Tibial artery (tissue), 4 donors: ENCODE measurements around the gene ABCF1.

Source experiments
- DNase-seq, 2 donors: peaks; one replicate each; pipeline ENCODE4 v3.0.0-alpha.2; 2019
- H3K27ac ChIP-seq, 2 donors: fragments of 200-600 bp; sonication (generic) in 1 of 2; 1 replicate in 1 of 2; 2 replicates in 1 of 2; pipeline ENCODE4 v1.5.1; 2018 to 2019; ENCODE audit warnings: mild to moderate bottlenecking in 1 of 2
- H3K27me3 ChIP-seq, 2 donors: fragments of 200-600 bp; sonication (generic) in 1 of 2; one replicate each; pipeline versions ENCODE4 v1.5.1 to v1.6.0; 2016 to 2019
- H3K36me3 ChIP-seq, 3 donors: fragments of 200-600 bp; sonication (generic) in 2 of 3; one replicate each; pipeline ENCODE4 v1.5.1; 2016 to 2019; ENCODE audit warnings: mild to moderate bottlenecking in 2 of 3
- H3K4me1 ChIP-seq, 4 donors: fragments of 200-600 bp; sonication (generic) in 2 of 4; 1 replicate in 3 of 4; 2 replicates in 1 of 4; pipeline ENCODE4 v1.5.1; 2016 to 2019
- H3K4me3 ChIP-seq, 2 donors: fragments of 200-600 bp; sonication (generic) in 1 of 2; 1 replicate in 1 of 2; 2 replicates in 1 of 2; pipeline ENCODE4 v1.5.1; 2018 to 2019; ENCODE audit warnings: mild to moderate bottlenecking in 2 of 2
- H3K9me3 ChIP-seq, 3 donors: fragments of 200-600 bp; sonication (generic) in 1 of 3; one replicate each; pipeline ENCODE4 v1.5.1; 2016 to 2019
- intact Hi-C: fragments of 100-400 bp; cut with DNase I; formaldehyde crosslinking; loops from one replicate; pipeline ENCODE4 v1.15.0; 2023; ENCODE audit warnings: low total_unique reads
- TF ChIP-seq, protein P1 (sequence below), 2 experiments: fragments of 200-600 bp in 1 of 2; fragments of 450-650 bp in 1 of 2; IDR thresholded peaks; one replicate each; pipeline ENCODE4 v1.5.1; 2017 to 2019; ENCODE audit warnings: antibody characterized with exemption in 2 of 2, mild to moderate bottlenecking in 1 of 2, moderate library complexity in 1 of 2

Gene ABCF1

GRCh38 chr6:30612687-30613248, 41.5 kb downstream of the ABCF1 start:
- H3K4me1 ChIP-seq = peaks cover 0 to 58% (median 34%) of the 10 kb centered on the region in 4 donors
- no peaks in the 10 kb centered on the region for H3K27me3 ChIP-seq
- TF ChIP-seq, protein P1, sequence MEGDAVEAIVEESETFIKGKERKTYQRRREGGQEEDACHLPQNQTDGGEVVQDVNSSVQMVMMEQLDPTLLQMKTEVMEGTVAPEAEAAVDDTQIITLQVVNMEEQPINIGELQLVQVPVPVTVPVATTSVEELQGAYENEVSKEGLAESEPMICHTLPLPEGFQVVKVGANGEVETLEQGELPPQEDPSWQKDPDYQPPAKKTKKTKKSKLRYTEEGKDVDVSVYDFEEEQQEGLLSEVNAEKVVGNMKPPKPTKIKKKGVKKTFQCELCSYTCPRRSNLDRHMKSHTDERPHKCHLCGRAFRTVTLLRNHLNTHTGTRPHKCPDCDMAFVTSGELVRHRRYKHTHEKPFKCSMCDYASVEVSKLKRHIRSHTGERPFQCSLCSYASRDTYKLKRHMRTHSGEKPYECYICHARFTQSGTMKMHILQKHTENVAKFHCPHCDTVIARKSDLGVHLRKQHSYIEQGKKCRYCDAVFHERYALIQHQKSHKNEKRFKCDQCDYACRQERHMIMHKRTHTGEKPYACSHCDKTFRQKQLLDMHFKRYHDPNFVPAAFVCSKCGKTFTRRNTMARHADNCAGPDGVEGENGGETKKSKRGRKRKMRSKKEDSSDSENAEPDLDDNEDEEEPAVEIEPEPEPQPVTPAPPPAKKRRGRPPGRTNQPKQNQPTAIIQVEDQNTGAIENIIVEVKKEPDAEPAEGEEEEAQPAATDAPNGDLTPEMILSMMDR (IDR thresholded peaks at IDR 0.05) = no peak
- H3K4me3 ChIP-seq = no peak overlapping the region
- intact Hi-C loops = no loop called here
- peak overlapping the region; percentile 96 to 98 for H3K27ac ChIP-seq
- no peaks in the 10 kb centered on the region for H3K9me3 ChIP-seq
- H3K36me3 ChIP-seq = peaks cover 30 to 32% (median 30%) of the 10 kb centered on the region in 3 donors
- DNase-seq = no peak

- TF ChIP-seq, protein P1 (IDR thresholded peaks at IDR 0.05) = no peak
- intact Hi-C loops = no loop called here
- Histone ChIP-seq H3K27me3 (no peaks in the 10 kb centered on the region), H3K4me1 (peaks cover 0 to 62% (median 38%) of the 10 kb centered on the region in 4 donors), H3K27ac (peak overlapping the region; percentile 96 to 98), H3K4me3 (peak overlapping the region; percentile 87 to 90), H3K9me3 (no peaks in the 10 kb centered on the region), H3K36me3 (peaks cover 23 to 25% (median 24%) of the 10 kb centered on the region in 3 donors)
- DNase-seq = peak in 1 of 2 donors; percentile 5
Measured at GRCh38 chr6:30613251-30614043, 42.2 kb downstream of the ABCF1 start.

DNA sequence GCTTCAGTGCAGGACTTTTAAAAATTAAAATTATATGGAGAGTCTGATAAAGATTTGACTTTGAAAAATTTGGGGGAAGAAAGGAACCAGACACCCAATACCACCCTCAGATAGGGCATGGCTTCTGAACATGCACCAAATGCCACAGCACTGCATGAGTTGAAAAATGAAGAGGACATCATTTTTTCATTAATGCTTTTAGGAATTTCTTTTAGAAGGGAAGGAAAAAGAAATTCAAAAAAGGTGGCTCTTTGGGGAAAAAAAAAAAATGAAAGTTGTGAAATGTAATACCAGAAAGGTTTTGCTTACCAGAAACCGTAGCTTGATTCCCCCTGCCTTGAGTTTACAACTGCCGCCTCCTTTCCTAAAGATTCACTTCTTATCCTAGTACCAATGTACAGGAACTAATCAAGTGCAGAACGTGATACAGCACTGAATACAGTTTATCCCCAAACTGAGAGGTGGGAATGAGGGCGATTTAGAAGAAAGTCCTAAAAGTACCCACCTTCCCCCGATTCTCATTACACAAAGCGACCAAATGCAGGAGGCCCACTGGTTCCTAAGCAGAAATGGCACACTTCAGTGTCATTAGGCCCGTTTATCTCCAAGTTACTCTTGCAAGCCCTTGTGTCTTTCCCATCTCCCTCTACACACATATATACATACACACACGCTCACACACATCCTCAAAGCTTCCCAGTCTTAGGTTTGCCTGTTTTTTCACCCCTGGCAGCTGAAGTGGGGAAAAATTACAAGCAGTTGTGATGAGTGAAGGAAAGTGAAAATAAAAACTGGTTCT, 43.0 kb downstream of the ABCF1 start:
- Histone ChIP-seq H3K27ac (peak overlapping the region; percentile 96 to 98), H3K4me3 (peak overlapping the region; percentile 87 to 90), H3K36me3 (peaks cover 15 to 17% (median 16%) of the 10 kb centered on the region in 3 donors), H3K4me1 (peaks cover 0 to 65% (median 43%) of the 10 kb centered on the region in 4 donors), H3K9me3 (no peaks in the 10 kb centered on the region), H3K27me3 (no peaks in the 10 kb centered on the region)
- no peak for DNase-seq
- TF ChIP-seq, protein P1 (IDR thresholded peaks at IDR 0.05) = no peak
- intact Hi-C loops = no loop called here

DNA sequence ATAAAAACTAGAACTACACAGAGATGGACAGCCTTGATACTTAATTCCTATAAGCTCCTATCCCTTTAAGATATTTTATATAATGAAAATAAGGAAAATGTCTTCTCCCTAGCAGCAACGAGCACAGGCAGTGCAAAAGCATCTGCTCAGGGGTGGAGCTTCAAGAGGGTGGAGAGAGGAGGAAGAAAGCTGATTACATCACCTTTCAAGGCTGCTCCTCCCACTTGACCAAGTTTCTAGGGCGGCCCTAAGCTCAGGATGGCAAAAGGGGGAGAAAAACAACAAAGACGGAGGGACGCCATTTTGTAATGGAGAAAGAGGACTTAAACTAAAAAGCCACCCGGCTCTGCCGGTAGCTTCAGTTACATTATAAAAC, 43.6 kb downstream of the ABCF1 start:
- TF ChIP-seq, protein P1 (IDR thresholded peaks at IDR 0.05) = no peak
- Histone ChIP-seq H3K36me3 (peaks cover 17 to 19% (median 17%) of the 10 kb centered on the region in 3 donors), H3K9me3 (no peaks in the 10 kb centered on the region), H3K4me3 (peak overlapping the region; percentile 87 to 90), H3K27me3 (no peaks in the 10 kb centered on the region), H3K4me1 (peaks cover 0 to 59% (median 41%) of the 10 kb centered on the region in 4 donors), H3K27ac (peak overlapping the region; percentile 96 to 98)
- intact Hi-C loops = loop anchor here (5.0 kb wide), 2 partner anchors 58 to 107 kb away; partner anchors contain the start of genes GNL1, PRR3 and TUBB
- peak; percentile 91 to 94 for DNase-seq

- DNase-seq = peak; percentile 37 to 64
Measured at GRCh38 chr6:30615219-30615957, 44.1 kb downstream of the ABCF1 start.

More at GRCh38 chr6:30615219-30615957, 44.1 kb downstream of the ABCF1 start:
- Histone ChIP-seq H3K27ac (peak overlapping the region; percentile 96 to 98), H3K27me3 (no peaks in the 10 kb centered on the region), H3K4me3 (peak overlapping the region; percentile 87 to 90), H3K9me3 (no peaks in the 10 kb centered on the region), H3K36me3 (peaks cover 22 to 24% (median 23%) of the 10 kb centered on the region in 3 donors), H3K4me1 (peaks cover 0 to 54% (median 36%) of the 10 kb centered on the region in 4 donors)
- TF ChIP-seq, protein P1 (IDR thresholded peaks at IDR 0.05) = no peak
- intact Hi-C loops = loop anchor here (5.0 kb wide), 2 partner anchors 58 to 107 kb away; partner anchors contain the start of genes GNL1, PRR3 and TUBB
